ENCODE results near the gene TOP1.

The TOP1 gene

DNA sequence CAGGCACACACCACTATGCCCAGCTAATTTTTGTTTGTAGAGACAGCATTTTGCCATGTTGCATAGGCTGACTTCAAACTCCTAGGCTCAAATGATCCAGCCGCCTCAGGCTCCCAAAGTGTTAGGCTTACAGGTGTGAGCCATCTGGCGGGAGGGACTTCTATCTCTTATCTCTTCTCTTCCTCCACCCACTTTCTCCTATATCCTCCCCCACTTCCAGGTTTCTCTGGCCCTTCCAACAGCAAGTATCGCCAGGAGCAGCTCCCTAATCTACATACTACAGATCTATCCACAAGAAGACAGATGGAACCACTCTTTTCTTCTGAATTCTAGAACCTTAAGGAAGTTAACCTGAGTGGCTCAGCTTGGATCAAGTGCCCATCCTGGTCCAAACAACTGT, 5.1 kb upstream of the TOP1 start:
- in situ Hi-C loops (cut with MboI; ENCODE audit: low pct_unique_long_range_greater_than_20kb, low sequenced_read_pairs, unreplicated experiment), result no loop called here
- DNase-seq (ENCODE audit: low spot score), result no peak

DNA sequence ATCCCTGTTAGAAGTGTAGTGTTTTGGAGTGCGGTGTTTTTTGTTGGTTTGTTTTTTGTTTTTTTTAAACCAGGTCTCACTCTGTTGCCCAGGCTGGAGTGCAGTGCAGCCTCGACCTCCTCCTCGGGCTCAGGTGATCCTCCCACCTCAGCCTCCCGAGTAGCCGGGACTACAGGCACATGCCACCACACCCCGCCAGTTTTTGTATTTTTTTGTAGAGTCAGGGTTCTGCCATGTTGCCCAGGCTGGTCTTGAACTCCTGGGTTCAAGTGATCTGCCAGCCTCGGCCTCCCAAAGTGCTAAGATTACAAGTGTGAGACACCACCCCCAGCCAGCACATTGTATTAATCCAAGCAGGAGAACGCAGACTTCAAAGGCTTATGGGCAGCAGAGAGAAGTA, 1.3 kb upstream of the TOP1 start:
- in situ Hi-C loops (cut with MboI; ENCODE audit: low pct_unique_long_range_greater_than_20kb, low sequenced_read_pairs, unreplicated experiment), result no loop called here
- DNase-seq (ENCODE audit: low spot score), result no peak
- TF ChIP-seq, protein P1, sequence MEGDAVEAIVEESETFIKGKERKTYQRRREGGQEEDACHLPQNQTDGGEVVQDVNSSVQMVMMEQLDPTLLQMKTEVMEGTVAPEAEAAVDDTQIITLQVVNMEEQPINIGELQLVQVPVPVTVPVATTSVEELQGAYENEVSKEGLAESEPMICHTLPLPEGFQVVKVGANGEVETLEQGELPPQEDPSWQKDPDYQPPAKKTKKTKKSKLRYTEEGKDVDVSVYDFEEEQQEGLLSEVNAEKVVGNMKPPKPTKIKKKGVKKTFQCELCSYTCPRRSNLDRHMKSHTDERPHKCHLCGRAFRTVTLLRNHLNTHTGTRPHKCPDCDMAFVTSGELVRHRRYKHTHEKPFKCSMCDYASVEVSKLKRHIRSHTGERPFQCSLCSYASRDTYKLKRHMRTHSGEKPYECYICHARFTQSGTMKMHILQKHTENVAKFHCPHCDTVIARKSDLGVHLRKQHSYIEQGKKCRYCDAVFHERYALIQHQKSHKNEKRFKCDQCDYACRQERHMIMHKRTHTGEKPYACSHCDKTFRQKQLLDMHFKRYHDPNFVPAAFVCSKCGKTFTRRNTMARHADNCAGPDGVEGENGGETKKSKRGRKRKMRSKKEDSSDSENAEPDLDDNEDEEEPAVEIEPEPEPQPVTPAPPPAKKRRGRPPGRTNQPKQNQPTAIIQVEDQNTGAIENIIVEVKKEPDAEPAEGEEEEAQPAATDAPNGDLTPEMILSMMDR (IDR thresholded peaks at IDR 0.05; ENCODE audit: extremely low read depth, insufficient read depth, missing control alignments), result no peak

More for the DNA sequence above, 5.1 kb upstream of the TOP1 start:
- TF ChIP-seq, protein P1 (IDR thresholded peaks at IDR 0.05; ENCODE audit: extremely low read depth, insufficient read depth, missing control alignments), result no peak

DNA sequence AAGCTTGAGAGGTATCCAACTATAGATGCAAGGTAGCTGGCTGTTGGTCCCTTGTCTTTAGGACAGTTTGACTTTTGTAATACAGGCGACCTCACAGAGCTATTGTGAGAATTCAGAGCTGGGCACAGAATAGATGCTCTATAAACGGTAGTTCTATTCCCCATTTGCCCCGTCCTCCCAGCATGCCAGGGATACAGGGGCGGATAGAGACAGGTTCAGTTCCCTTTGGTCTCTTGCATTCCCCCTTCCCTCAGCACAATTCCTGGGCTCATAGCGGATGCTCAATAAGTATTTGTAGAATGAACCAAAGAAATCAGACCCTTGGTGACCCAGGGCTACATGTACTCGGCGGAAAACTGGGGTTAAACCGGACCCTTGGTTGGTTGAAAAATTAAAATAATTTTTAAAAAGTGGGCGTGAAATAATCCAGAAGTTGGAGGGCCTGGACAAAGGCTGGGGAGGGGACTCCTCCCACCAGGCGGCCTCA, 707 bp upstream of the TOP1 start:
- TF ChIP-seq, protein P1 (IDR thresholded peaks at IDR 0.05; ENCODE audit: extremely low read depth, insufficient read depth, missing control alignments), result no peak
- no peak for DNase-seq (ENCODE audit: low spot score)
- in situ Hi-C loops (cut with MboI; ENCODE audit: low pct_unique_long_range_greater_than_20kb, low sequenced_read_pairs, unreplicated experiment), result no loop called here

DNA sequence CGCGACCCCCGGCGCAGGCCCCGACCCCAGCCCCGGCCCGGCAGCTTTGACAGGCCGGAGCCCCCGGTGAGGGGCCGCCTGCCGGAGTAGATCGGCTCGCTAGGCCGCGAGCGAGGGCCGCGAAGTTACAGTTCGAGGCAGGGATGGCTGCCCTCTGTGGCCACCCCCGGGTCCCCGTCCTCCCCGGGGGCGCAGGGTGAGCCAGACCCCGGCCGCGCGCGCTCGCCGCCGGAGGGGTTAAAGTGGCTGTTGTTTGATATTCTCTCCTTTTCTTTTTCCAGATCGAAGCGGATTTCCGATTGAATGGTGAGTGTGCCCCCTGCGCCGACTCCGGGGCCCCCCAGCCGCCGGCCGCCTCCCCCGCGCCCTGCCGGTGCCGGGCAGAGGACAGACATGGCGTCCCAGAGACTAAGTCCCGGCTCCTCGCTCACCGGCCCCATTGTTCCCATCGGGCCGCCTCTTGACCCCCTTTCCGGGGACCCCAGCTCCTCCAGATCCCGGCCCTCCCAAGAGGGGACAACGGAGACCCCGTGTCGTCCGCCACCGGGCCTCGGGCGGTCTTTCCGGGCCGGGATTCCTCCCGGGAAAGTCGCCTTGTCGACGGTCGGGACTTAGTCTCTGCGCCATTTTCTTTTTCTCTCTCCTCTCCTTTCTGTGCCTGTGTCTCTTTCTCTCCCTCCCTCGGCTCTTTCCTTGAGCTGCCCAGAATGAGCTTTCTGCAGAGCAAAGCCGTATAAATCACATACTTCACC, 704 bp downstream of the TOP1 start:
- DNase-seq (ENCODE audit: low spot score), result peak; percentile 62
- TF ChIP-seq, protein P1 (IDR thresholded peaks at IDR 0.05; ENCODE audit: extremely low read depth, insufficient read depth, missing control alignments), result no peak
- in situ Hi-C loops (cut with MboI; ENCODE audit: low pct_unique_long_range_greater_than_20kb, low sequenced_read_pairs, unreplicated experiment), result no loop called here

DNA sequence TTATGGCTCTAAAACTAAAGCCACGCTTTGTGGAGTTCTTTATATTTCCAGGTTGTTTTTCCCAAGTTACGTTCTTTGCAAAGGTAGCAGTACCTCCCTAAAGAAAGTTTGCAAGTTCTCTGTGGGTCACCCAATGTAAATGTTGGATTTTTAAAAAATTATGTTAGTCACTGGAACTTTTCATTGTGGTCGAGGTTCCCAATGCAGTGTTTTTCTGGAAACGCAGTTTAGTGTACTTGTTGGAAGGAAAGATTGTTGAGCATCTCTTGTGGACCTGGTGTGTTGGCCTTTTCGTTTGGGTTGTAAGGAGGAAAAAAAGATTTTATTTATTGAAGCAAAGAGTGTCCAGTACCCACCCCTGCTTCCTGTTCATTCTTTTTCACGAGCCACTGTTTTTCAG, 1.4 kb downstream of the TOP1 start:
- DNase-seq (ENCODE audit: low spot score), result no peak
- TF ChIP-seq, protein P1 (IDR thresholded peaks at IDR 0.05; ENCODE audit: extremely low read depth, insufficient read depth, missing control alignments), result no peak
- in situ Hi-C loops (cut with MboI; ENCODE audit: low pct_unique_long_range_greater_than_20kb, low sequenced_read_pairs, unreplicated experiment), result no loop called here

DNA sequence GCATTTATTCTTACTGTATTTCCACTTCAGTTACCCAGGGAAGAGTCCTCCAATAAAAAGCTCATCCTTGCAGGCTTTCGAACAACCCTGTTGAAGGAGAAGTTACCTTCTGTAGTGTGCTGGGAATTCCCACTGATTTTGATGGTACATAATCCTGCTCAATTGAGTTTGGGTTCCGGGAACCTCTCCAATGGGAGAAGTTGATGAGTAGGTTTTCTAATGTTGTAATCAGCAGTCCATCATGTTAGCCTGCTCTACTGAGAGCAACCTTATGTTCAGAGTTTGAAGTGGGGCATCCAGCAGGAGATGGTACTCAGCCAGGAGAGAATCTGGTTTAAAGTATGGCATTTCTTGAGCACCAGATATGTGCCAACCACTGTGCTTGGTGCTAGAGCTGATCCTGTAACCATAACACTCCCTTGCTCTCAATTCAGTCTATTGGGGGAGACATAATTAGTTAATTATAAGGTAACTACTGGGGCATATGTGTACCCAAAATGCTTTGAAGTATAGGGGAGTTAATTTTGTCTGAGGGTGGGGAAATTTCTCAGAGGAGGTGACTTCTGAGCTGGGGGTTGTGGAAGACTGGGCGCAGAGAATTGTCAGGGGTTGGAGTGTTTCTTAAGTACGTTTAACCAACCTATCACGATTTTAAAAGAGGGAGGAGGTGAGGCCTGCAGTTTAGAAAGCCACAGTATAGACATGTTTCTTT, 2.1 kb downstream of the TOP1 start:
- DNase-seq (ENCODE audit: low spot score), result peak; percentile 17
- TF ChIP-seq, protein P1 (IDR thresholded peaks at IDR 0.05; ENCODE audit: extremely low read depth, insufficient read depth, missing control alignments), result no peak
- in situ Hi-C loops (cut with MboI; ENCODE audit: low pct_unique_long_range_greater_than_20kb, low sequenced_read_pairs, unreplicated experiment), result no loop called here
